Central memory CD4-positive, alpha-beta T cell (primary cell): ENCODE measurements around the gene CDYL.
"Not testable (repeated sequence)": the region's sequence is repeated elsewhere in the genome, so short reads cannot be mapped to it uniquely, and the experiment has no call there.

Experiments used
- DNase-seq: peaks from one replicate; pipeline ENCODE4 v3.0.0; 2022

Gene CDYL

GRCh38 chr6:4969609-4970285 lies 193.5 kb downstream of the CDYL start:
- DNase-seq, result no peak

GRCh38 chr6:4970739-4971395 lies 194.7 kb downstream of the CDYL start:
- DNase-seq, result no peak

GRCh38 chr6:4971851-4972250 lies 195.6 kb downstream of the CDYL start:
- DNase-seq, result no peak

- DNase-seq, result no peak
Measured at GRCh38 chr6:4972438-4972837, 196.2 kb downstream of the CDYL start.

- no peak for DNase-seq
Measured at GRCh38 chr6:4973415-4973814, 197.2 kb downstream of the CDYL start.

GRCh38 chr6:4973982-4974745 lies 198.0 kb downstream of the CDYL start:
- DNase-seq, result no peak

GRCh38 chr6:4974962-4975361 lies 198.8 kb downstream of the CDYL start:
- DNase-seq, result no peak

- DNase-seq, result no peak
Measured at GRCh38 chr6:4975506-4975905, 199.3 kb downstream of the CDYL start.

GRCh38 chr6:4977468-4977867 lies 201.3 kb downstream of the CDYL start:
- no peak for DNase-seq

- DNase-seq, result no peak
Measured at GRCh38 chr6:4979426-4979825, 203.2 kb downstream of the CDYL start.

GRCh38 chr6:4981761-4982160 lies 205.6 kb downstream of the CDYL start:
- no peak for DNase-seq

GRCh38 chr6:4983322-4983721 lies 207.1 kb downstream of the CDYL start:
- DNase-seq, result no peak

- DNase-seq, result no peak
Measured at GRCh38 chr6:4986999-4987398, 210.8 kb downstream of the CDYL start.

GRCh38 chr6:4987432-4987831 lies 211.2 kb downstream of the CDYL start:
- DNase-seq, result no peak

- no peak for DNase-seq
Measured at GRCh38 chr6:4994741-4995140, 218.5 kb downstream of the CDYL start.

GRCh38 chr6:4997862-4998261 lies 221.7 kb downstream of the CDYL start:
- DNase-seq, result no peak

- no peak for DNase-seq
Measured at GRCh38 chr6:4999586-4999985, 223.4 kb downstream of the CDYL start.

- peak; percentile 97 for DNase-seq
Measured at GRCh38 chr6:5003604-5004372, 227.6 kb downstream of the CDYL start, which contains the start of gene RPP40. Gene RPP40, minus strand, starts transcription at chr6:5004037. Its CDS starts 35 bp downstream, at chr6:5004002.

- no peak for DNase-seq
Measured at GRCh38 chr6:5004373-5005037, 228.3 kb downstream of the CDYL start.

- not testable (repeated sequence) for DNase-seq
Measured at GRCh38 chr6:5005038-5005433, 228.8 kb downstream of the CDYL start.
